Measurements from ENCODE around the gene FGF2.
"Not testable (repeated sequence)": the region's sequence is repeated elsewhere in the genome, so short reads cannot be mapped to it uniquely, and the experiment has no call there.

FGF2 gene

GRCh38 chr4:122945136-122945535 lies 118.5 kb downstream of the FGF2 start:
- DNase-seq = not testable (repeated sequence)

GRCh38 chr4:122946142-122946541 lies 119.5 kb downstream of the FGF2 start:
- no peak for DNase-seq
